ENCODE measurements around the gene SPDYC.

SPDYC gene

DNA sequence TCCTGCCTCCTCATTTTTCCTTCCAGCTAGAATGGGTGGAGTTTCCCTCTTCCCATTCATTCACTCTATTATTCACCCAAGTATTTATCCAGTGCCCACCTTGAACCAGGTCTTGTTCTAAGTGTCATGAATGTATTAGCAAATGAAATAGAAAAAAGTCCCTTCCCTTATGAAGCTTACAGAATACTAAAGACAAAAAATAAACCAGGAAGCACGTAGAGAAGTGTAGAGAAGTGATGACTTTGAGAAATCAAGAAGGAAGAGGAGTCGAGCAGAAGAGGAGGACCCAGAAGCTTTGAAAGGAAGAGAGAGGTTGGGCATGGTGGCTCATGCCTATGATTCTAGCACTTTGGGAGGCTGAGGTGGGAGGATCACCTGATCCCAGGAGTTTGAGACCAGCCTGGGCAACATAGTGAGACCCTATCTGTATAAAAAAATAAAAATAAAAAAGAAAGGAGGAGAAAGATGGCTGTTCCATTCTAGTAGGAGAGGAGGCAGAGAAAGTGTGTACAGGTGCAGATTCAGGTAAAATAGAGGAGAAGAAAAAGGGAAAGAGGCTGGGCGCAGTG lies 18.6 kb upstream of the SPDYC start:
- TF ChIP-seq, protein P1, sequence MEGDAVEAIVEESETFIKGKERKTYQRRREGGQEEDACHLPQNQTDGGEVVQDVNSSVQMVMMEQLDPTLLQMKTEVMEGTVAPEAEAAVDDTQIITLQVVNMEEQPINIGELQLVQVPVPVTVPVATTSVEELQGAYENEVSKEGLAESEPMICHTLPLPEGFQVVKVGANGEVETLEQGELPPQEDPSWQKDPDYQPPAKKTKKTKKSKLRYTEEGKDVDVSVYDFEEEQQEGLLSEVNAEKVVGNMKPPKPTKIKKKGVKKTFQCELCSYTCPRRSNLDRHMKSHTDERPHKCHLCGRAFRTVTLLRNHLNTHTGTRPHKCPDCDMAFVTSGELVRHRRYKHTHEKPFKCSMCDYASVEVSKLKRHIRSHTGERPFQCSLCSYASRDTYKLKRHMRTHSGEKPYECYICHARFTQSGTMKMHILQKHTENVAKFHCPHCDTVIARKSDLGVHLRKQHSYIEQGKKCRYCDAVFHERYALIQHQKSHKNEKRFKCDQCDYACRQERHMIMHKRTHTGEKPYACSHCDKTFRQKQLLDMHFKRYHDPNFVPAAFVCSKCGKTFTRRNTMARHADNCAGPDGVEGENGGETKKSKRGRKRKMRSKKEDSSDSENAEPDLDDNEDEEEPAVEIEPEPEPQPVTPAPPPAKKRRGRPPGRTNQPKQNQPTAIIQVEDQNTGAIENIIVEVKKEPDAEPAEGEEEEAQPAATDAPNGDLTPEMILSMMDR (IDR thresholded peaks at IDR 0.05; ENCODE audit: insufficient read depth, low read length, missing control alignments) = no peak
- CTCF ChIA-PET = no interaction called here
- POLR2A ChIA-PET = interaction anchor here (1.9 kb wide), 1 partner anchor 16 kb away, joined by 4 read pairs; no protein-coding TSS in a partner anchor
- H3K4me3 ChIP-seq (ENCODE audit: low read depth, low read length) = no peak overlapping the region
- no peak for DNase-seq (ENCODE audit: low read depth, low spot score)

DNA sequence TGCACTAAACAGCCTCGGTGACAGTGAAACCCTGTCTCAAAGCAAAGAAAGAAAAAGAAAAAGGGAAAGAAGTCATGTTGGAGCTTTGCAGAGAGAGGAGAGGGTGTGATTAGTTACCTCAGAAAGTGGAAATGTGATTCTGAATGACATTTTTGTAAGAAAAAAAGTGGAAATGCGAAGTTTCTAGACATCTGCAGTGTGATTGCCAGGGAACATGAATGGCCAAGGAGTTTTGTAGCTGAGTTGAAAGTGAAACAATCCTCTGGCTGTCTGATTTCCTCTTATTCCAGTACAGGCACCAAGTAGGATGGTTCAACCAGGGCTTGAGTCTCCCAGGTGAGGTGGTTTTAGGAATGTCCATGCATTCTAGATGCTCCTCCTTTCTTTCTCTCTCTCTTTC lies 17.9 kb upstream of the SPDYC start:
- ChIA-PET CTCF (no interaction called here), POLR2A (interaction anchor here (1.9 kb wide), 1 partner anchor 17 kb away, joined by 4 read pairs; no protein-coding TSS in a partner anchor)
- H3K4me3 ChIP-seq (ENCODE audit: low read depth, low read length) = no peak overlapping the region
- TF ChIP-seq, protein P1 (IDR thresholded peaks at IDR 0.05; ENCODE audit: insufficient read depth, low read length, missing control alignments) = no peak
- no peak for DNase-seq (ENCODE audit: low read depth, low spot score)

DNA sequence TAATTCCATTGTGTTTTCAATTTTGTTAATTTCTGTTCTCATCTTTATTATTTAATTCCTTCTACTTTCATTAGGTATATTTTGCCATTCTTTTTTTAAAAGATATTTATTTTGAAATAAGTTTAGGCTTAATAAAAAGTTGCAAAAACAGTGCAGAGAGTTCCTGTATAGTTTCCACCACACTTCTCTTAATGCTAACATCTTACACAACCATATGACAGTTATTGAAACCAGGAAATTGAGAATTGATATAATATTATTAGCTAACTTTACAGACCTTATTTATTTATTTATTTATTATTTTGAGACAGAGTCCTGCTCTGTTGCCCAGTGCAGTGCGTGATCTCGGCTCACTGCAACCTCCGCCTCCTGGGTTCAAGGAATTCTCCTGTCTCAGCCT lies 13.8 kb upstream of the SPDYC start:
- no peak for DNase-seq (ENCODE audit: low read depth, low spot score)
- POLR2A ChIA-PET = no interaction called here
- H3K4me3 ChIP-seq (ENCODE audit: low read depth, low read length) = no peak overlapping the region
- TF ChIP-seq, protein P1 (IDR thresholded peaks at IDR 0.05; ENCODE audit: insufficient read depth, low read length, missing control alignments) = no peak
- CTCF ChIA-PET = interaction anchor here (0.9 to 1.3 kb wide), 2 partner anchors 10 to 159 kb away, joined by 3 read pairs; no protein-coding TSS in a partner anchor

DNA sequence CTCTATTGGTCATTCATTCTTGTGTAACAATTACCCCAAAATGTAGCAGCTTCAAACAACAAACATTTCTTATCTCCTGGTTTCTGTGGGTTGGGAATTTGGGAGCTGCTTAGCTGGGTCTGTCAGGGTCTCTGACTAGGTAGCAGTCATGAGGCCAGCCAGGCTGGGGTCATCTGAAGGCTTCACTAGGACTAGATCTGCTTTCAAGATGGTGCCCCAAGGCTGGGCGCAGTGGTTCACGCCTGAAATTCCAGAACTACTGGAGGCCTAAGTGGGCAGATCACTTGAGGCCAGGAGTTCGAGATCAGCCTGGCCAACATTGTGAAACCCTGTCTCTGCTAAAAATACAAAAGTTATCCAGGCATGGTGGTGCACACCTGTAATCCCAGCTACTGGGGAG lies 13.1 kb upstream of the SPDYC start:
- TF ChIP-seq, protein P1 (IDR thresholded peaks at IDR 0.05; ENCODE audit: insufficient read depth, low read length, missing control alignments) = no peak
- ChIA-PET POLR2A (no interaction called here), CTCF (interaction anchor here (0.9 to 1.3 kb wide), 2 partner anchors 9 to 158 kb away, joined by 3 read pairs; no protein-coding TSS in a partner anchor)
- H3K4me3 ChIP-seq (ENCODE audit: low read depth, low read length) = no peak overlapping the region
- DNase-seq (ENCODE audit: low read depth, low spot score) = no peak

DNA sequence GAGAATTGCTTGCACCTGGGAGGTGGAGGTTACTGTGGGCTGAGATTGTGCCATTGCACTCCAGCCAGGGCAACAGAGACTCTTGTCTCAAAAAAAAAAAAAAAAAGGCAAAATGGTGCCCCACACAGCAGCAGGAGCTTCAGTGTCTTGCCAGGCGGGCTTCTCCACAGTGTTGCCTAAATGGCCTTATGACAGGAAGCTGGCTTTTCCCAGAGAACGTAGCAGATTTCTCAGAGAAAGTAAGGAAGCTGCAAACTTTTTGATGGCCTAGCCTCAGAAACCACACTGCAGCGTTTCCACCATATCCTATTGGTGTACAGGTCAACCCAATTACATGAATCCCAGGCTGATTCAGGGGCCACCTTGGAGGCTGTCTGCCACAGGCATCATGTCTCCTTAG lies 12.7 kb upstream of the SPDYC start:
- TF ChIP-seq, protein P1 (IDR thresholded peaks at IDR 0.05; ENCODE audit: insufficient read depth, low read length, missing control alignments) = no peak

DNA sequence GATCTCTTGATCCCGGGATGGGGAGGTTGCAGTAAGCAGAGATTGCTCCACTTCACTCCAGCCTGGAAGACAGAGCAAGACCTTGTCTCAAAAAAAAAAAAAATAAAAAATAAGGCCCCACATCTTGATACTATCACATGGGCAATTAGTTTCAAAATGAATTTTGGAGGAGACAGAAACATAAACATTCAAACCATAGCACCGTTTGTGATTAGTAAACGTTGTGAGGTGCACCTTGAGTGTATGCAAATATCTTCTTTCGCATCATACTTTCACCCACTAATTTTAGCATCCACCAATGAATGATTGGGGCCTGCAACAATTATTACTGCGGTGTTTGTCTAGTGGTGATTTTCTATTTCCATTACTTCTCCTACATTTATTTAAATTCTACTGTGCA lies 11.0 kb upstream of the SPDYC start:
- POLR2A ChIA-PET = no interaction called here
- TF ChIP-seq, protein P1 (IDR thresholded peaks at IDR 0.05; ENCODE audit: insufficient read depth, low read length, missing control alignments) = no peak
- DNase-seq (ENCODE audit: low read depth, low spot score) = no peak
- H3K4me3 ChIP-seq (ENCODE audit: low read depth, low read length) = no peak overlapping the region
- CTCF ChIA-PET = no interaction called here

More for the DNA sequence above, 12.7 kb upstream of the SPDYC start:
- ChIA-PET CTCF (interaction anchor here (0.9 to 1.3 kb wide), 2 partner anchors 9 to 158 kb away, joined by 3 read pairs; no protein-coding TSS in a partner anchor), POLR2A (no interaction called here)
- no peak overlapping the region for H3K4me3 ChIP-seq (ENCODE audit: low read depth, low read length)
- no peak for DNase-seq (ENCODE audit: low read depth, low spot score)

All from AG04449 (cell line).